ENCODE data around the gene FZR1.

FZR1 gene

DNA sequence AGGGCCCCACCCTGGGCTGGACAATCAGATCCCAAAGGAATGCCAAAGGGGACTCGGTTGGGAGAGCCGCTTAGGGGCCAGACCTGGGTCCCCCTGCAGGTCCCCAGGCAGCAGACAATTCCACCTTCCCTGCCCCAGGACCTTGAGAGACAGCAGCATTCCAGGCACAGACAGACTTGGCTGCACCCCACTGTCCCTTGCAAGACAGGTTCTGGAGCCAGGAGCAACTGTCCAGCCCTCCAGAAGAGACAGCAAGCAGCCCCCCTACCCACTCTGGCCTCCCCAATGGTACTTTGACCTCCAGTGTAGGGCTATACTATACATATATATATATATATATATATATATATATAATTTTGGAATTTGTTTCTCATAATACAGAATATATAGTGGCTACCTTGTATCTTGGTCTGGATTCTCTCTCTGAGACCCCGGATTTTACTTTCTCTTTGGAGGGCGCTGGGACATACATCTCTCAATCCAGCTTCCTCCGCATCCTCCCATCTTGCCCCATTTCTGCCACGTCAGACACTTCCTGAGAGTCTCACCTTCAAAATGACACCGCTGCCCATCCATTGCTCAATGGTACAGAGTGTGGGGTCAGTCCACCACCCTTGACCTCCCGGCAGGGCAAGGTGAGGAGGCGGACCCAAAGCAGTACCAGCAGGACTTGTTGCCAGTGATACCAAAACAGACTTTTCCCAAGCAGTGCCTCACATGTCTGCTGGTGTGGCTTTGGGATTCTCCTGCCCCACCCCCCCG lies 38.5 kb upstream of the FZR1 start:
- H3K36me3 ChIP-seq (ENCODE audit: insufficient read depth, low read length): no peaks in the 10 kb centered on the region
- H3K9ac ChIP-seq (ENCODE audit: low read depth, low read length): no peak overlapping the region
- H3K4me1 ChIP-seq (ENCODE audit: insufficient read depth, low read length): no peaks in the 10 kb centered on the region
- H3K9me3 ChIP-seq (ENCODE audit: control insufficient read depth, insufficient read depth, low read length): peaks cover 4% of the 10 kb centered on the region

DNA sequence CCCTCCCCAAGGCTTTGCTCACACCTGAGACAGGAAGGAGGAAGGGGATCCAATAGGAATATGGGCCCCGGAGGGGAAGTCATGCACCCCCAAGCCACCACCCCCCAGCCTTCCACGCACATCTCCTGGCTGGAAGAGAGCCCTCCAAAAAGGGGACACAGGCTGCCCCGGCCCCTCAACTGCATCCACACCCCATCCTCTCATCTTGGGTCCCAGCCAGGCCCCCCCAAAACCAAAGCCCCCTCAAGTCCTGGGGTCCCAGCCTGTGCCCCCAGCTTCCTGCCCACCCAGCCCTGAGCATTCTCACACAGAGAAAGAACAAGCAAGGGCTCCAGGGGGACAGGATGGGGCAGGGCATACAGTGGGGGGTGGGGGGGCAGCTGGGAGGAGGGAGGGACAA lies 37.9 kb upstream of the FZR1 start:
- peaks cover 4% of the 10 kb centered on the region for H3K9me3 ChIP-seq (ENCODE audit: control insufficient read depth, insufficient read depth, low read length)
- no peaks in the 10 kb centered on the region for H3K4me1 ChIP-seq (ENCODE audit: insufficient read depth, low read length)
- no peaks in the 10 kb centered on the region for H3K36me3 ChIP-seq (ENCODE audit: insufficient read depth, low read length)
- no peak overlapping the region for H3K9ac ChIP-seq (ENCODE audit: low read depth, low read length)

DNA sequence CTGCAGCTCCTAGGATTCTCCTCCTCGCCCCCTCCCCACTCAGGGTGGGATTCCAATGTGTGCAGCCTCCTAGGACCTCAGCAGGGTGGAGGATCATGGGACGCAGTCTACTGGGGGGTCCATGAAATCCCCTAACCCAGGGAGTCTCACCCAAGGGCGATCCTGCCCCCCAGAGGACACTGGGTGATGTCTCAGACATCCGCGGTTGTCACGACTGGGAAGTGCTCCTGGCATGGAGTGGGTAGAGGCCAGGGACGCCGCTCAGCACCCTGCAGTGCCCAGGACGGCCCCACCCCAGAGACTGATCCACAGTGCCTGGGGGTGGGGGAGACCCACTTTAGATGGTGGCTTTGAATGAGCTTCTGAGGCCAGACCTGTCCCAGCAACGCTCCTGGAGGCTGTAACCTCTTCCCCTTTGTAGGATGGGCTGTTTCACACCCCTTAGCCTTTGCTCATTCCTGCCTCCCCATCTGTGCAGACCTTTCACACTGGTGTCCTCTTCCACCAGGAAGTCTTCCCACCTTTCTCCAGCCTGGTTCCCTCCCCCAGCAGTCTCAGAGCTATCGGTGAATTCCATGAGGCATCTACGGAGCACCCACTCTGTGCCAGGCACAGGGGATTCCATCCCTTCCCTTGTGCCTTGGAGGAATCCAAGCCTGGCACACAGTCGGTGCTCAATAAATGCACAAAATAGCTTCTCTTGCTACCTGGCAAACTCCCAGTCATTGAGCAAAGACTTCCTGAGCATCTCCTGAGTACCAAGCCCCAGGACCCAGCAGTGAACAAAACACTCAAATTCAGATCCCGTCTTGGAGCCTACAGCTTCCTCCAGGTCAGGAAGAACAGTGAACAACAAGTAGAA lies 36.2 kb upstream of the FZR1 start:
- Histone ChIP-seq H3K4me1 (ENCODE audit: insufficient read depth, low read length) (no peaks in the 10 kb centered on the region), H3K36me3 (ENCODE audit: insufficient read depth, low read length) (no peaks in the 10 kb centered on the region), H3K9me3 (ENCODE audit: control insufficient read depth, insufficient read depth, low read length) (peaks cover 4% of the 10 kb centered on the region), H3K9ac (ENCODE audit: low read depth, low read length) (no peak overlapping the region)

DNA sequence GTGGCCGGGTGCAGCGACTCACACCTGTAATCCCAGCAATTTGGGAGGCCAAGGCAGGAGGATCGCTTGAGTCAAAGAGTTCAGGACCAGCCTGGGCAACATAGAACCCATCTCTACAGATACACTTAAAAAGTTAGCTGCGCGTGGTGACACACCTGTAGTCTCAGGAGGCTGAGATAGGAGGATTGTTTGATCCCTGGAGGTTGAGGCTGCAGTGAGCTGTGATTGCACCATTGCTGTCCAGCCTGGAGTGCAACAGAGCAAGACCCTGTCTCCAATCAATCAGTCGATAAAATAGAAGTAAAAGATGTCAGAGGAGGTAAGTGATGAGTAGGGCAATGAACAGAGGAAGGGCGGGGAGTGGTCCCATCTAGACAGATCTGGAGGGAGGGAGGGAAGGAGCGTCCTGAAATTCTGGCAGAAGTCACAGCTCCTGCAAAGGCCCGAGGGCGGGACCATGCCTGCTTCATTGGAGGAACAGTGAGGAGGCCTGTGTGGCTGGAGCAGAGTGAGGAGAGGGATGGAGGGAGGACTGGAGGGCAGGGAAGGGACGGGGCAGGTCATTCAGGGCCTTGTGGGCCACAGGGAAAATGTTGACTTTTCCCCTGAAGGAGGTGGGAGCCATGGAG lies 35.5 kb upstream of the FZR1 start:
- Histone ChIP-seq H3K9ac (ENCODE audit: low read depth, low read length) (no peak overlapping the region), H3K9me3 (ENCODE audit: control insufficient read depth, insufficient read depth, low read length) (peaks cover 4% of the 10 kb centered on the region), H3K4me1 (ENCODE audit: insufficient read depth, low read length) (no peaks in the 10 kb centered on the region), H3K36me3 (ENCODE audit: insufficient read depth, low read length) (no peaks in the 10 kb centered on the region)

DNA sequence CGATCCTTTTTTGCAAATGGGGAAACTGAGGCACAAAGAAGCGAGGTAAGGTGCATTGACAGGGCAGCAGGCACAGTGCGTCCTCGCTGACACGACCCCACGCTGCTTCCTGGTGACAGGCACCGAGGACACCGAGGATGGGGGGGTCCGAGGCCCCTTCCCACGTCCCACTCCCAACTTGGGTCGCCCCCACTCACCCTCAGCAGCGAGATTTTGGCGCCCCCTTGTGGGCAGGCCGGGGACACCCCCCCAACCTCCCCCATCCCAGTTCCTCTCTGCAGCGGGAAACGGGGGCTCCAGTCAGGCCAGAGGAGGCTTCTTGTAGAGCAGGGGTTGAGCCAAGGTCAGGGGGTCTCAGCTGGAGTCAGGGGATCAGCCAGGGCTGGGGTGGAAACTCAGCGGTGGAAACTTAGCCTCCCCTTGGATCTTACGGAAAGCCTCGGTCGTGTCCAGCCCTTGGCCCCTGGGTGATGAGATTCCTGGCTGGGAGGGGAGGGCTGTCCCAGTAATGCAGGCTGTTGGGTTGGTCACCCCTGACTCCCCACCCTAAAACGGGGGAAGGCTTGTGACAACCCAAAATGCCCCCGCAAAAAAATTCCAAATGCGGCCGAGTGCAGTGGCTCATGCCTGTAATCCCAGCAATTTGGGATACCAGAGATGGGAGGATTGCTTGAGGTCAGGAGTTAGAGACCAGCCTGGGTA lies 34.0 kb upstream of the FZR1 start:
- Histone ChIP-seq H3K36me3 (ENCODE audit: insufficient read depth, low read length) (no peaks in the 10 kb centered on the region), H3K4me1 (ENCODE audit: insufficient read depth, low read length) (no peaks in the 10 kb centered on the region), H3K9ac (ENCODE audit: low read depth, low read length) (no peak overlapping the region), H3K9me3 (ENCODE audit: control insufficient read depth, insufficient read depth, low read length) (peaks cover 4% of the 10 kb centered on the region)

DNA sequence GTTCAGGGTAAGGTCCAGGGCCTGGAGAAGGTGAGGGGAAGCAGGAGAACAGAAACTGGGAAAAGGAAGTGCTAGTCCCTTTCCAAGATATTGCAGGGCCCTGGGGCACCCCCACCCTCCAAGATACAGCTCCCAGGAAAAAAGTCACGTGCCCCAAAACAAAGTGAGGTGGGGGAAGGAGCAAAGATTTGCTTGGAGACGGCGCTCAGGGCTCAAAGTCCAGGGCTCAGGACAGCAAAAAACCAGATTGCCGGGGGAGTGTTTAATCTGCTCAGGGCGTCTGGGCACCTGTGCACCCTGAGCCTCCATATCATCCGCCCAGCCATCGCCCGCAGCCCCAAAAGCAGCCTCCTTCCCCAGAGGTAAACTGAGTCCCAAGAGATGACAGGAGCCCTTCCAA lies 32.1 kb upstream of the FZR1 start:
- no peaks in the 10 kb centered on the region for H3K4me1 ChIP-seq (ENCODE audit: insufficient read depth, low read length)
- no peaks in the 10 kb centered on the region for H3K36me3 ChIP-seq (ENCODE audit: insufficient read depth, low read length)
- H3K9me3 ChIP-seq (ENCODE audit: control insufficient read depth, insufficient read depth, low read length): no peaks in the 10 kb centered on the region
- H3K9ac ChIP-seq (ENCODE audit: low read depth, low read length): no peak overlapping the region

DNA sequence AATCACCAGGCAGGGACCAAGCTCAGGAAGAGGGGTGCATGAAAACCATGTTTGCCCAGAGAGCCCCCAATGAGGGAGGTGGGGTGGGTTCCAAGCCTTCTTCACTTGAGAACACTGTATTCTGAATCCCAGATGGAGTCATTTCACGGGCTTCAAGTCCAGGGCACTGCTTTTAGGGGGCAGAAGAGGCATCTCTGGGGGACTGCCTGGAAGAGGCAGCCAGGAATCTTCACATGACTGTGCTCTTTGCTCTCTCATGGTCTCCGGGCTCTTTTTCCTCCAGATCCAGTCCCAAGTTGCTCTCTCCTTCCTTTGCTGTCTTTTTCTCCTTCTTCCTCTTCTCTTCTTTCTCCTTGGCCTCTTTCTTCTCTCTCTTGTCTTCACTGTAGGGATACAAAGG lies 31.5 kb upstream of the FZR1 start:
- Histone ChIP-seq H3K36me3 (ENCODE audit: insufficient read depth, low read length) (no peaks in the 10 kb centered on the region), H3K9ac (ENCODE audit: low read depth, low read length) (no peak overlapping the region)

DNA sequence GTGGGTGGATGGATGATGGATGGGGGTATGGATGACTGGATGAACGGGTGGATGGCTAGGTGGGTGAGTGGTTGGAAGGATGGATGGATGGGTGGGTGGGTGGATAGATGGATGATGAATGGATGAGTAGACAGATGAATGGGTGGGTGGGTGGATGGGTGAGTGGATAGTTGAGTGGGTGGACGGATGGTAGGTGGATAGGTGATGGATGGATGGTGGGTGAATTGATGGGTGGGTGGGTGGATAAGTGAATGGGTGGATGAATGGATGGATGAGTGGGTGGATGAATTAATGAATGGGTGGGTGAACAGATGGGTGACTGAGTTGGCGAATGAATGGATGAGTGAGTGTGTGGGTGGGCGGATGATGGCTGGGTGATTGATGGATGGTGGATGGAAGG lies 30.7 kb upstream of the FZR1 start:
- H3K9ac ChIP-seq (ENCODE audit: low read depth, low read length): no peak overlapping the region
- no peaks in the 10 kb centered on the region for H3K9me3 ChIP-seq (ENCODE audit: control insufficient read depth, insufficient read depth, low read length)
- H3K4me1 ChIP-seq (ENCODE audit: insufficient read depth, low read length): no peaks in the 10 kb centered on the region
- no peaks in the 10 kb centered on the region for H3K36me3 ChIP-seq (ENCODE audit: insufficient read depth, low read length)

More for the DNA sequence above, 31.5 kb upstream of the FZR1 start:
- H3K4me1 ChIP-seq (ENCODE audit: insufficient read depth, low read length): no peaks in the 10 kb centered on the region
- no peaks in the 10 kb centered on the region for H3K9me3 ChIP-seq (ENCODE audit: control insufficient read depth, insufficient read depth, low read length)

DNA sequence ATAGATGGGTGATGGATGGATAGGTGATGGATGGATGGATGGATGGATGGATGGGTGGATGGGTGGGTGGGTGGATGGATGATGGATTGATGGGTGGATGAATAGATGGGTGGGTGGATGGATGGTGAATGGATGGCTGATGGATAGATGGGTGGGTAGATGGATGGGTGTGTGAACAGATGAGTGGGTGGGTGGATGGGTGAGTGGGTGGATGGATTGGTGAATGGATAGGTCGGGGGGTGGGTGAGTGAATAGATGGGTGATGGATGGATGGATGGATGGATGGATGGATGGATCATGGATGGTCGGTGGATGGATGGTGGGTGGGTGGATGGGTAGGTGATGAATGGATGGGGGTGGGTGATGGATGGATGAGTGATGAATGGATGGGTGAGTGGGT lies 29.3 kb upstream of the FZR1 start:
- Histone ChIP-seq H3K9me3 (ENCODE audit: control insufficient read depth, insufficient read depth, low read length) (no peaks in the 10 kb centered on the region), H3K9ac (ENCODE audit: low read depth, low read length) (no peak overlapping the region), H3K36me3 (ENCODE audit: insufficient read depth, low read length) (no peaks in the 10 kb centered on the region), H3K4me1 (ENCODE audit: insufficient read depth, low read length) (peaks cover 9% of the 10 kb centered on the region; the same call in 1 of the 2 replicates)

DNA sequence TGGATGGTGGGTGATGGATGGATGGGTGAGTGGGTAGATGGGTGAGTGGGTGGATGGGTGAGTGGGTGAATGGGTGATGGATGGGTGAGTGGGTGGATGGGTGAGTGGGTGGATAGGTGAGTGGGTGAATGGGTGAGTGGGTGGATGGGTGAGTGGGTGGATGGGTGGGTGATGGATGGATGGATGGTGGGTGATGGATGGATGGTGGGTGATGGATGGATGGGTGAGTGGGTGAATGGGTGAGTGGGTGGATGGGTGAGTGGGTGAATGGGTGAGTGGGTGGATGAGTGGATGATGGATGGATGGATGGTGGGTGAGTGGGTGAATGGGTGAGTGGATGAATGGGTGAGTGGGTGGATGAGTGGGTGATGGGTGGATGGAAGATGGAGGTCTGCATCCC lies 28.6 kb upstream of the FZR1 start:
- no peaks in the 10 kb centered on the region for H3K36me3 ChIP-seq (ENCODE audit: insufficient read depth, low read length)
- H3K9me3 ChIP-seq (ENCODE audit: control insufficient read depth, insufficient read depth, low read length): no peaks in the 10 kb centered on the region
- no peak overlapping the region for H3K9ac ChIP-seq (ENCODE audit: low read depth, low read length)
- peaks cover 9% of the 10 kb centered on the region; the same call in 1 of the 2 replicates for H3K4me1 ChIP-seq (ENCODE audit: insufficient read depth, low read length)

DNA sequence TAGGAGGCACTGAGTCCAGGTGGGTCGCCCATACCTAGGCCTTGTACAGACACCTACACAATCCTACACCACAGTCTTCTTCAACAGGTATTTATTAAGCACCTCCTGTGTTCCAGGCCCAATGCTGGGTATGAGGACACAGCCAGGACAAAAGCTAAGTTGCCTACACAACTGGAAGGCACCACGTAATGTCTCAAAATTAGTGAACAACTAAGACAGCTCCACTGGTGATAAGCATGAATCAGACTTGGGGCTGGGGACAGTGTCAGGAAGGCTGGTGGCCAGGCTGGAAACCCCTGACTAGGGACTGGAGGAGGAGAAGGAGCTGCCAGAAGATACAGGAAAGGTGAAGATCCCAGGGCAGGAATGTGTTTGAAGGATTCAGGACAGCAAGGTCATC lies 28.2 kb upstream of the FZR1 start:
- peaks cover 9% of the 10 kb centered on the region; the same call in 1 of the 2 replicates for H3K4me1 ChIP-seq (ENCODE audit: insufficient read depth, low read length)
- no peak overlapping the region; the same call in 1 of the 2 replicates for H3K9ac ChIP-seq (ENCODE audit: low read depth, low read length)
- H3K9me3 ChIP-seq (ENCODE audit: control insufficient read depth, insufficient read depth, low read length): no peaks in the 10 kb centered on the region
- no peaks in the 10 kb centered on the region for H3K36me3 ChIP-seq (ENCODE audit: insufficient read depth, low read length)

DNA sequence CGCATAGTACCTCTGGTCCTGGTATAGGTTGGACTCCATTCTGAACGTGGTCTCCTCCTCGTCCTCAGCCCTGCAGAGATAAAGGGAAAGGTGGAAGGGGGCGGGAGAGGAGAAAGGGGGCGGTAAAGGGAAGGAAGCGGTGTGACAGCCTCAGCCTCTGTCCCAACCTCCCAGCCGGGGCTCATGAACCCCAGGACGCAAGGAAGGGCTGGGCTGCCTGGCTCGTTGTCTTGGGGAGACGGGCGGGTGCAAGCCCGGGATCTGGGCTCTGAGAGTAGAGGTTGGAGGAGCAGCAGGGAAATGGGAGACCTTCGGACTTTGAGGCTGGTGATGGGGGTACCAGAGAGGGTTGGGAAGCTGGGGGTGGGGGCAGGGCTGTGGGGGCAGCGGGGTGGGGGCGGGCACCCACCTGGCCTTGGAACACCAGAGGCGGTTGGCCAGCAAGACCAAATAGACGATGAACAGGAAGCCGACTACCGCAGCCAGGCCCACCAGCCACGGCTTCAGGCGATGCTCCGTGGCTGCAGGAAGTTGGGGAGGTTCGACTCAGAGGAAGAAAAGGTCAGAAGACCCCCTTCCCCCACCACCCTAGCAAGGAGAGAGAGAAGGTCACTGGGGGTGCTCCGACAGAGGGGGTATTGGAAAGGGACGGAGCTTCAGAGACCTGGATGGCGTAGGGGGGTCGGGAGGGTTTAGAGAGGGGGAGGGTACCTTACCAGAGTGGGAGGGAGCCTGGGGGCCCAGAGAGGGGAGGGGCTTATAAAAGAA lies 27.5 kb upstream of the FZR1 start:
- Histone ChIP-seq H3K36me3 (ENCODE audit: insufficient read depth, low read length) (no peaks in the 10 kb centered on the region), H3K4me1 (ENCODE audit: insufficient read depth, low read length) (peaks cover 9% of the 10 kb centered on the region; the same call in 1 of the 2 replicates), H3K9me3 (ENCODE audit: control insufficient read depth, insufficient read depth, low read length) (no peaks in the 10 kb centered on the region), H3K9ac (ENCODE audit: low read depth, low read length) (peak overlapping the region; percentile 53; the same call in 1 of the 2 replicates)

DNA sequence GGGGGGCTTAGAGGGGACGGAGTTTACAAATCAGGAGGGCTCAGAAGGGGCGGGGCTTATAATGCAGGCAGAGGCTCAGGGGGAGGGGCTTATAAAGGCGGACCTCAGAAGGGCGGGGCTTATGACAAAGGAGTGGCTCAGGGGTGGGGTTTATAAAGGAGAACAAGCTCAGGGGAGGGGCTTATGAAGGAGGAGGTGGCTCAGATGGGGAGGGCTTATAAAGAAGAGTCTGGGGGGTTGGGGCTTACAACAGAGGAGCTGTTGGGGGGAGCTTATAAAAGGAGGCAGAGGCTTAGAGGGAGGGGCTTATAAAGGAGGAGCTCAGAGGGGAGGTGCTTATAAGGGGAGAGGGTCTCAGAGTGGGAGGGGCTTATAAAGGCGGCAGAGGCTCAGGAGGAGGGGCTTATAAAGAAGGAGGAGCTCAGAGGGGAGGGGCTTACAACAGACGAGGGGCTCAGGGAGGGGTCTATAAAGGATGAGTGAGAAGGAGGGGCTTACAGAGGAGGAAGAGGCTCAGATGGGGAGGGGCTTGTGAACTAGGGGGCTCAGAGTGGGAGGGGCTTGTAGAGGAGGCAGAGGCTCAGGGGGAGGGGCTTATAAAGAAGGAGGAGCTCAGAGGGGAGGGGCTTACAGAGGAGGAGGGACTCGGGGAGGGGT lies 26.8 kb upstream of the FZR1 start:
- Histone ChIP-seq H3K9me3 (ENCODE audit: control insufficient read depth, insufficient read depth, low read length) (no peaks in the 10 kb centered on the region), H3K4me1 (ENCODE audit: insufficient read depth, low read length) (peaks cover 9% of the 10 kb centered on the region; the same call in 1 of the 2 replicates), H3K9ac (ENCODE audit: low read depth, low read length) (peak overlapping the region; percentile 53; the same call in 1 of the 2 replicates), H3K36me3 (ENCODE audit: insufficient read depth, low read length) (no peaks in the 10 kb centered on the region)

Measured in ES-I3 (cell line).